T1000 (cell line): Measurements from ENCODE around the gene ABHD13.
"Not testable (repeated sequence)": the region's sequence is repeated elsewhere in the genome, so short reads cannot be mapped to it uniquely, and the experiment has no call there.

Experiments
- DNase-seq: peaks from one replicate; lab custom pipeline; 2025; ENCODE audit warnings: mixed read lengths; lab: John Stamatoyannopoulos, UW

ABHD13 gene

DNA sequence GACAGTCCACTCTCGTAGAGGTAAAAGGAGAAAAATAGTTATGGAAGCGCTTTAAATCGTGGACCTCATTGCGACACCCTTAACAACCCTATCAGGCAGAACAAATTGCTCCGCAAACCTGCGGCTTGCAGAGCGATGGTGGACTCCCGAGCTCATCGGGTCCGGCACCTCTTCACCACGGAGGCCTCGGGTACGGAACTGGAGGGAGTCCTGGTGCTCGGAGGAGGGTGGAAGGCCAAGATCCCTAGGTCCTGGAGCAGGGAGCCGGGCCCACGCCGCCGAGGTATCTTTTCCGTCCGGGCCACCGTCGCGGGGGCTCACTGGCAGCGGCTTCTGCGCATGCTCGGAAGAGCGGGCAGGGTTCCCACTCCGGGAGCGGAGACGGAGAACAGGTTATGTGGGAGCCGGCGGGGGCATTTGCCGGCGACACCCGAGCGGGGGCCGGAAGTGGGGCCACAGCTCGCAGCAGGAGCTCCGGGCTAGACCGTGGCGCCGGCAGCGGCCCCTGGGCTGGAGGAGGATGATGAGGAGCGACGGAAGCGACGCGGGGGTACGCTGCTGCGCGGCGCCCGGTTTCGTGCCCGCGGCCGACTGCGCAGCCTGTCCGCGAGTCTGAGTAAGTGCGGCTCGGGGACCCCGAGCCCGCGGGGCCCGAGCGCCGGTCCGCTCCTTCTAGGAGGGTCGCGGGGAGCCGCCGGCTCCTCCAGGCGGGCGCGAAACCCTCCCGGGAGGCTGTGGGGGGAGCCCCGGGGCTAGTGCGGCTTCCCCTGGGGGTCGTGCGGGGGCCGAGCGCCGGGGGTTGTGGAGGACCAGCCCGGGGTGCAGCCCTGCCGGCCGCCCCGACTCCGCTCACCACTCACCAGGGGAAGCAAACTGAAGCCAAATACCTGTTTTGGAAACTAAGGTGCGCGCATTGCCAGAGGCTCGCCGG, at the start of gene ABHD13:
Gene ABHD13 (plus strand): TSS at position 349 of the 931 bp plus-strand sequence. CDS start 10,827 bp downstream, outside the sequence.
- peak; percentile 74 for DNase-seq

GRCh38 chr13:108168929-108169328, 49.3 kb upstream of the ABHD13 start:
- DNase-seq, result no peak

GRCh38 chr13:108176685-108177274, 41.4 kb upstream of the ABHD13 start:
- no peak for DNase-seq

DNA sequence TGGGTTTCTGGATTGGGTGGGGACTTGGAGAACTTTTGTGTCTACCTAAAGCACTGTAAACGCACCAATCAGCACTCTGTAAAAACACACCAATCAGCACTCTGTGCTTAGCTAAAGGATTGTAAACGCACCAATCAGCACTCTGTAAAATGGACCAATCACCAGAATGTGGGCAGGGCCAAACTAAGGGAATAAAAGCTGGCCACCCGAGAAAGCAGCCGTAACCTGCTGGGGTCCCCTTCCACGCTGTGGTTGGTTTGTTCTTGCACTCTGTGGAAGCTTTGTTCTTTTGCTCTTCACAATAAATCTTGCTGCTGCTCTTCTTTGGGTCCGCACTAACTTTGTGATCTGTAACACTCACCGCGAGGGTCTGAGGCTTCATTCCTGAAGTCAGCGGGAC, 40.1 kb upstream of the ABHD13 start:
- DNase-seq, result no peak

DNA sequence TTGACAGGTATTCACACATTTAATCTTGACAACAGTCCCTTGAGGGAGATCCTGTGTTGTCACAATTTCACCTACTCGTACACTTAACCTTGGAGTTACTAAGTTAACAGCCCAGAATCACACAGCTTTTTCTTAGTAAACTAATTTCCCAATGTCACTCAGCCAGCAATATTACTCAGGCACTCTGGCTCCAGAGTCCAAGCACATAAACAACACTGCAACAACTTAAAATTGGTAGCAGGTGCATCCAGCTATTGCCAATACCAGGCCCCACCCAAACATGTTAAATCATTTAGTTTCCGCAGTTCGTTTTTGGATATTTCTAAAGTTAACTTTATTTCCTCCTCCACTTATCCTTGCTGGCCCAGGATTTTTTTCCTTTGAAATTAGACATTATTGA, 35.5 kb upstream of the ABHD13 start:
- no peak for DNase-seq

- DNase-seq, result no peak
Measured at GRCh38 chr13:108185223-108185622, 33.0 kb upstream of the ABHD13 start.

DNA sequence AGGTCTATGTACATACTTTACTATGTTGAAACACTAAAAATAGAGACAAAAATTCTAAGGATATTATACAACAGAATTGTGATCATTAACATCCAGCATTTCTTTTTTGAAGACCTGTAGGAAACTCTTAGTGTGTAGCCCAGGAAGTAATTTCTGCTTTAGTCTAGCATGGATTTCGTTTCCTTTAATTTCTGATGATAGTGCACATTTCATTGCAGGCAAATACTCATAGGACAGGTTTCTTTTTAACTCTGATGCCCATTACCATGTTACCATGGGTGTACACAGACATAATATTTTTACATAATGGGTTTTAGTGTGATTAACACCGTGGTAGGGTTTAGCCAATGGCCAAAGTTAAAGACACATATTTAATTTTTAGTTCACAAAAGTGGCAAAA, 29.9 kb upstream of the ABHD13 start:
- DNase-seq, result no peak

DNA sequence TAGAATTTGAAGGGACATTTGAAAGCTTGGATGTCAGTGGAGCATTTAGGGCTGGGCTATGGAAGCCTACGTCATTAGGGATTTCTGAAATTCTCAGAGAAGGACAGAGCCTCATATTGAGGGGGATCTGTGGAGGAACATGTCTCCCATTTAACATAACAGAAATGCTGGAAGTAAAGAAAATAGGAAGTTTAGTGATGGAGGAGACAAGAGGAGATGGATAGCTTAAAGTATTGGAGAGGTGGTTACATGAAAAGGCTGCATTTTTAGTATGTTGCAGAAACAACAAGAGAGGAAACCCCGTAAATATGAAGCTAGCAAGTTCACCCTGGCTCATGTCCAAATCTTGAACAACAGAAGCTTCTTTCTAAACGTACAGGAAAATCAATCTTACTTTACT, 27.3 kb upstream of the ABHD13 start:
- DNase-seq, result no peak

DNA sequence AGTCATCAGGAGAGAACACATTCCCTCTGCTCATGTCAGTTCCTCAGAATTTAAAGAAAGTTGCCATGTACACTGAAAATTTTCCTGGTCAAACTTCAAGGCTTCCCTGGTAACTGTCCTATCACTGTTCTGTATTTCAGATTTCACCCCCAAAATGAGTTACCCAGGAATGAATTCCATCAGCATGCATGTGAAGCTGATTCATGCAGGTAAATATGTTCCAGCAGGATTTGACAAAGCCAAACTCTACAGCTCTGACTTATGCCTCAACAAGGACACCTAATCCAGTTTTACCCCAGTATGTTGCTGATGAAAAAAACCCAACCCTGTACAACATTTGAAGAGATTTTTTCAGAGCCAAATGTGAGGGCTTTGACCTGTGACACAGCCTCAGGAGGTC, 24.4 kb upstream of the ABHD13 start:
- no peak for DNase-seq

- DNase-seq, result no peak
Measured at GRCh38 chr13:108194435-108194936, 23.7 kb upstream of the ABHD13 start.

DNA sequence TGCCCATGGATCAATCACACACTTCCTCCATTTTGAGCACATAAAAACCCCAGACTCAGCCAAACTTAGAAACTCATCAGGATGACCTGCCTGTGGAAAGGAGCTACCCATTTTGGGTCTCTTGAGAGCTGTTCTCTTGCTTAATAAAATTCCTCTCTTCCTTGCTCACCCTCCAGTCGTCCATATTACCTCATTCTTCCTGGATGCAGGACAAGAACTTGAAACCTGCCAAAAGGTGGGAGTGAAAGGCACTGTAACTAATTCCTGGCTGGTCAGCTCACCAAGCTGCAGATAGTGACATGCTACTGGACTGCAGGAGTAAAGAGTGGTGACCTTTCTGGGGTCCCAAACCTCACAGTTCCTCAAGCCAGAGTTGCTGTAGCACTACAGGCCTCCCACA, 23.0 kb upstream of the ABHD13 start:
- DNase-seq, result no peak

GRCh38 chr13:108195861-108196260, 22.3 kb upstream of the ABHD13 start:
- DNase-seq, result no peak

DNA sequence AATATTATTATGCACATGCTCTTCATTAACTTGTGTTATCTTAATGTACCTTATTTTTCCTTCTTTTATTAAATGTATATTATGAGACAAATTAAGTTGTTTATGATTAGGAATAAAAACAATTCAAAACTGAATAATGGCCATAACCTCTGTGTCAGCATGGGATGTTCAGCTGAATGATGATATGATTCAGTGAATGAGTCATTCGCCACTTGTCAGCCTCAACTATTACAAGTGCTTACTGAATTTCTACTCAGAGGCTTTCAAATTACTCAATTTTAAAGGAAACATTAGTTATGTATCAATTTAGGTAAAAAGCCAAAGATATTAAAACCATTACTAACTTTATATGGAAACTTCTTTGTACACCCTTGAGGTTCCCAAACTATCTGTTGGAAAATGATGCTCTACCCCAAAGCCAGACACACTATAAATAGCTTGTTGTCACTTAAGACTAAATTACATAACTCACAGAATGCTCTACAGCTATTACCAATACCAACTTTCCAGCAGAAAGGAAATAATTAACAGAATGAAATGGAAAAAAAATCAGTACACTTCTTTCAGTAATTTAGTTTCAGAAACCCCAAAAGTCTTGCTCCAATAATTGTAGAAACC, 17.3 kb upstream of the ABHD13 start:
- no peak for DNase-seq

- DNase-seq, result no peak
Measured at GRCh38 chr13:108210551-108210950, 7.6 kb upstream of the ABHD13 start.

- no peak for DNase-seq
Measured at GRCh38 chr13:108212886-108213285, 5.3 kb upstream of the ABHD13 start.

DNA sequence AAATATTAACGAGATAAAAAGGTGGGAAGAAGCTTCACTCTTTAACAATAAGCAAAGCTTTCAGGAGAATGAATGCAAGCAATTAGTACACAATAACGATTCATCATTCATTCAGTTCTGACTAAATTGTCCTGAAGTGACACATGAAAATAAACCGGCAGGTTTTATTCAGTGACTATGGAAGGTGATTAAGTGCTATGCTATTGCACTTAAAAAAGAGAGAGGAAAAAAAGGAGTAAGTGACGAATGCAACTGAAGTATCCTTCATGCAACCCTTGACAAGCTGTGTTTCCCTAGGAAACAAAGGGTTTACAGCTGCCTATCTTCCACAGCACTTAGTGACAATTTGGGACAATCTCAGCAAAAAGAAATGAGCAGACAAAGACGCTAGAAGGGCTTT, 4.2 kb upstream of the ABHD13 start:
- no peak for DNase-seq

DNA sequence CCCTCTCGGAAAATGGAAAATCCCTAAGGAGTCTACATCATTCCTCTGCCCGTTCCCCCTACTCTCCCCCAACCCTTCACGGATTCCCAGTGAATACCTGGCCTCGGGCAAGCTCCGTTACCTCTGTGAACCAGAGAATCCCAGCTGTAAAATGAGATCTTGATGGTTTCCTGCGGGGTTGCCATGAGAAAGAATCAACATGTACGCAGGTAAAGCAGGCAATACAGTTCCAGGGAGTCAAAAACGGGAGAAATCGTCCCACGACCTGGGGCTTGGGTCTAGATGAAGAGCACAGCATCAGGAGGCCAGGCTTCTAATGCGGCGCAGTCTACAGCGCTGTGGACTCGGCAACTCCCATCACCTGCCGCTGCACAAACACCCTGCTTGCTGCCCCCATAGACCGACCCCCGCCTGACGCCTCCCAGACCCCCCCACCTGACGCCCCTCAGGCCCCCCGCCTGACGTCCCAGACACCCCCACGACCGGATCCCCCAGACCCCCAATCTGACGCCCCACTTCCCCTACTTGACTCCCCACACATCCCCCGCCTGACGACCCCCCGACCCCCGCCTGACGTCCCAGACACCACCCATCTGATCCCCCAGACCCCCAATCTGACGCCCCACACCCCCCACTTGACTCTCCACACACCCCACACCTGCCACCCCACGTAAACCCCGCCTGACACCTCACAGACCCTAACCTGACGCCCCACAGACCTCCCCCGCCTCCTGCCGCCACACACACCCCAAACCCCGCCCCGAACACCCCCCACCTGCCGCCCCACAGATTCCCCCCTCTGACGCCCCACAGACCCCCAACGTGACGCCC, 3.5 kb upstream of the ABHD13 start:
- DNase-seq, result no peak

DNA sequence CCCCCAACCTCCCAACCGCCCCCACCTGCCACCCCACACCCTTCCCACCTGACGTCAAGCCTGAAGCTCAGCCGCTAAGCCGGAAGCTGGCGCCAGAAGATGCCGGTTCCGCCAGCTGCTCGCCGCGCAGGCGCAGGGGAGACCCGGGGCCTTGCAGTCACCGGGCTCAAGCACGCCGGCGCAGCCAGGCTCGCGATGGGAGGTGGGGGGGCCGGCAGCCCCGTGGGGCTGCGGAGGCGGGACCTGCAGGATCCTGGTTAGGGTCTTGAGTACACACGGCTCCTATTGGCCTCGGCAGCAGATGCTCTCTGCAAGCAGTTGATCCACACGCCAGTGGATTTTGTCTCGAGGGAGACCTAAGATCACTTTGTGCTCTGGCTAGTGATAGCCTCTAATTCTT, 2.8 kb upstream of the ABHD13 start, which contains the start of gene LIG4:
Gene LIG4 (minus strand): TSS at position 101 of the 400 bp plus-strand sequence. CDS start 4,268 bp downstream, outside the sequence.
- peak; percentile 75 for DNase-seq

- not testable (repeated sequence) for DNase-seq
Measured at GRCh38 chr13:108217307-108218043, 717 bp upstream of the ABHD13 start.

- no peak for DNase-seq
Measured at GRCh38 chr13:108220041-108220440, 1.8 kb downstream of the ABHD13 start.
